ENCODE data around the gene KRTAP9-4.
"Not testable (repeated sequence)": the region's sequence is repeated elsewhere in the genome, so short reads cannot be mapped to it uniquely, and the experiment has no call there.

The KRTAP9-4 gene

GRCh38 chr17:41223821-41224220 lies 25.7 kb upstream of the KRTAP9-4 start:
- H3K27me3 ChIP-seq (ENCODE audit: low read length) = no peaks in the 10 kb centered on the region
- TF ChIP-seq EZH2phosphoT487 (conservative IDR thresholded peaks at IDR 0.05; ENCODE audit: low read length) = no peak

GRCh38 chr17:41226051-41226450 lies 23.4 kb upstream of the KRTAP9-4 start:
- Histone ChIP-seq H3K4me2 (ENCODE audit: low read depth, low read length, poor library complexity, severe bottlenecking) (no peak overlapping the region), H3K27me3 (ENCODE audit: low read length) (no peaks in the 10 kb centered on the region), H3K36me3 (ENCODE audit: low read length) (no peaks in the 10 kb centered on the region), H3K79me2 (ENCODE audit: insufficient read depth, low read length) (no peaks in the 10 kb centered on the region), H4K20me1 (ENCODE audit: low read depth, low read length) (no peaks in the 10 kb centered on the region), H3F3A (ENCODE audit: insufficient read depth) (no peaks in the 10 kb centered on the region), H3K9me3 (ENCODE audit: insufficient read depth, low read length) (no peaks in the 10 kb centered on the region), H3K4me3 (ENCODE audit: insufficient read depth, low read length, poor library complexity, severe bottlenecking) (no peak overlapping the region), H3K27ac (ENCODE audit: low read depth, low read length) (no peak overlapping the region), H3K9ac (ENCODE audit: low read length) (no peak overlapping the region), H2AFZ (ENCODE audit: low read depth, low read length, severe bottlenecking) (no peak overlapping the region), H3K9me2 (replicated peaks; ENCODE audit: insufficient read depth, low read length) (no peaks in the 10 kb centered on the region)
- TF ChIP-seq CTCF (IDR thresholded peaks at IDR 0.05; ENCODE audit: insufficient read depth, low read length, poor library complexity, severe bottlenecking) = no peak
- TF ChIP-seq EZH2phosphoT487 (conservative IDR thresholded peaks at IDR 0.05; ENCODE audit: low read length) = no peak

More at GRCh38 chr17:41223821-41224220, 25.7 kb upstream of the KRTAP9-4 start:
- Histone ChIP-seq H3K9ac (ENCODE audit: low read length) (no peak overlapping the region), H2AFZ (ENCODE audit: low read depth, low read length, severe bottlenecking) (no peak overlapping the region), H3K9me2 (replicated peaks; ENCODE audit: insufficient read depth, low read length) (no peaks in the 10 kb centered on the region), H4K20me1 (ENCODE audit: low read depth, low read length) (no peaks in the 10 kb centered on the region), H3K4me2 (ENCODE audit: low read depth, low read length, poor library complexity, severe bottlenecking) (no peak overlapping the region), H3K27ac (ENCODE audit: low read depth, low read length) (no peak overlapping the region), H3K4me3 (ENCODE audit: insufficient read depth, low read length, poor library complexity, severe bottlenecking) (no peak overlapping the region), H3F3A (ENCODE audit: insufficient read depth) (no peaks in the 10 kb centered on the region), H3K9me3 (ENCODE audit: insufficient read depth, low read length) (no peaks in the 10 kb centered on the region), H3K79me2 (ENCODE audit: insufficient read depth, low read length) (no peaks in the 10 kb centered on the region), H3K36me3 (ENCODE audit: low read length) (no peaks in the 10 kb centered on the region)

GRCh38 chr17:41226598-41227095 lies 22.8 kb upstream of the KRTAP9-4 start, which contains the start of gene KRTAP9-2:
Gene KRTAP9-2 (plus strand): TSS chr17:41226648. CDS start chr17:41226655, 7 bp downstream.
- not testable (repeated sequence) for H3K36me3 ChIP-seq (ENCODE audit: low read length); H2AFZ ChIP-seq (ENCODE audit: low read depth, low read length, severe bottlenecking); H3K9ac ChIP-seq (ENCODE audit: low read length); H3K9me2 ChIP-seq (replicated peaks; ENCODE audit: insufficient read depth, low read length); H3K9me3 ChIP-seq (ENCODE audit: insufficient read depth, low read length); H3K4me3 ChIP-seq (ENCODE audit: insufficient read depth, low read length, poor library complexity, severe bottlenecking); H3K79me2 ChIP-seq (ENCODE audit: insufficient read depth, low read length); H4K20me1 ChIP-seq (ENCODE audit: low read depth, low read length); H3K27me3 ChIP-seq (ENCODE audit: low read length); H3K4me2 ChIP-seq (ENCODE audit: low read depth, low read length, poor library complexity, severe bottlenecking); H3F3A ChIP-seq (ENCODE audit: insufficient read depth); H3K27ac ChIP-seq (ENCODE audit: low read depth, low read length)

- Histone ChIP-seq H3K9me2 (replicated peaks; ENCODE audit: insufficient read depth, low read length) (no peaks in the 10 kb centered on the region), H3K9me3 (ENCODE audit: insufficient read depth, low read length) (no peaks in the 10 kb centered on the region), H4K20me1 (ENCODE audit: low read depth, low read length) (no peaks in the 10 kb centered on the region), H2AFZ (ENCODE audit: low read depth, low read length, severe bottlenecking) (no peak overlapping the region), H3F3A (ENCODE audit: insufficient read depth) (no peaks in the 10 kb centered on the region), H3K27ac (ENCODE audit: low read depth, low read length) (no peak overlapping the region), H3K9ac (ENCODE audit: low read length) (no peak overlapping the region), H3K4me3 (ENCODE audit: insufficient read depth, low read length, poor library complexity, severe bottlenecking) (no peak overlapping the region), H3K36me3 (ENCODE audit: low read length) (no peaks in the 10 kb centered on the region), H3K4me2 (ENCODE audit: low read depth, low read length, poor library complexity, severe bottlenecking) (no peak overlapping the region), H3K27me3 (ENCODE audit: low read length) (no peaks in the 10 kb centered on the region), H3K79me2 (ENCODE audit: insufficient read depth, low read length) (no peaks in the 10 kb centered on the region)
- no peak for TF ChIP-seq EZH2phosphoT487 (conservative IDR thresholded peaks at IDR 0.05; ENCODE audit: low read length)
- TF ChIP-seq CTCF (IDR thresholded peaks at IDR 0.05; ENCODE audit: insufficient read depth, low read length, poor library complexity, severe bottlenecking) = no peak
Measured at GRCh38 chr17:41230094-41230493, 19.4 kb upstream of the KRTAP9-4 start.

Data from SU-DHL-6 (cell line).